ENCODE data around the gene ANKRD65. TPM values are rescaled to one million over a fixed set of nuclear protein-coding genes. Genes with fewer than 3 reads are reported as not detected.
"Not testable (repeated sequence)": the region's sequence is repeated elsewhere in the genome, so short reads cannot be mapped to it uniquely, and the experiment has no call there.

The ANKRD65 gene
- total RNA-seq, 4 donors from 2014 or later, result 3.1 to 10.9 (median 6.2) TPM

DNA sequence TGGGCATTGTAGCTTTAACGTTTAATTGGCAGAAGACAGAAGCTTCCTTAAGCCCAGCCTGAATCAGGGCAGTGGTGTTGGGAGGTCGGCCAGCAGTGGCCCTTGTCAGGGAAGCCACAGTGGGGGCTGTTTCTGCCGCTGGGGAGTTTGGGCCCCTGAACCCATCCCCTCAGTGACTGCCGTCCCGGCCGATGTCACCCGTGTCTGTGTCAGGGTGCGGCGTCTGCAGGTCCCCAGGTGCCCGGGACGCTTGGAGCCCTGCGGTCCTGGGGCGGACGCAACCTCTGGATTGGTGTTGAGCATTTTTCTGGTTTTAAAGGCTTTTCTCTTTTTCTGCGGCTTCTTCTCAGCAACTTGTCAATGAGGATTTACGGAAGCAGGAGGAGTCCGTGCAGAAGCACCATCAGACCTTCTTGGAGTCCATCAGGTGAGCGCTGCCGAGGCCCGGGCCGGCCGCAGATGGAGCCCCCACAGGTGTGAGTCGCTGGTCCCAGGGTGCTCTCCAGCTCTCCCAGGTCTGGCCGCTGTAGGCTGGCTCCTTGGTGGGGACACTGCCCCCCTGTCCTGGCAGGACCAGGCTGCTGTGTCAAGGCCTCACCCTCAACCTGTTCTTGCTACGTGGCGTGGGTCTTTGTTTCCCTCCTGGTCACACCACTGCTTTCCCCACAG, 30.8 kb upstream of the ANKRD65 start:
- H3K4me3 ChIP-seq (ENCODE audit: low read depth, poor library complexity, severe bottlenecking), result no peak overlapping the region
- intact Hi-C loops (cut with DNase I; ENCODE audit: low total_unique reads), result no loop called here
- TF ChIP-seq, protein P1, sequence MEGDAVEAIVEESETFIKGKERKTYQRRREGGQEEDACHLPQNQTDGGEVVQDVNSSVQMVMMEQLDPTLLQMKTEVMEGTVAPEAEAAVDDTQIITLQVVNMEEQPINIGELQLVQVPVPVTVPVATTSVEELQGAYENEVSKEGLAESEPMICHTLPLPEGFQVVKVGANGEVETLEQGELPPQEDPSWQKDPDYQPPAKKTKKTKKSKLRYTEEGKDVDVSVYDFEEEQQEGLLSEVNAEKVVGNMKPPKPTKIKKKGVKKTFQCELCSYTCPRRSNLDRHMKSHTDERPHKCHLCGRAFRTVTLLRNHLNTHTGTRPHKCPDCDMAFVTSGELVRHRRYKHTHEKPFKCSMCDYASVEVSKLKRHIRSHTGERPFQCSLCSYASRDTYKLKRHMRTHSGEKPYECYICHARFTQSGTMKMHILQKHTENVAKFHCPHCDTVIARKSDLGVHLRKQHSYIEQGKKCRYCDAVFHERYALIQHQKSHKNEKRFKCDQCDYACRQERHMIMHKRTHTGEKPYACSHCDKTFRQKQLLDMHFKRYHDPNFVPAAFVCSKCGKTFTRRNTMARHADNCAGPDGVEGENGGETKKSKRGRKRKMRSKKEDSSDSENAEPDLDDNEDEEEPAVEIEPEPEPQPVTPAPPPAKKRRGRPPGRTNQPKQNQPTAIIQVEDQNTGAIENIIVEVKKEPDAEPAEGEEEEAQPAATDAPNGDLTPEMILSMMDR (IDR thresholded peaks at IDR 0.05), result no peak
- no peak for TF ChIP-seq POLR2A (IDR thresholded peaks at IDR 0.05)
- DNase-seq (ENCODE audit: low spot score in 2 of 2), result no peak
- 88 to 94% methylated on average over 23 to 26 of the region's 26 CpGs for whole genome bisulfite sequencing, 2 donors

DNA sequence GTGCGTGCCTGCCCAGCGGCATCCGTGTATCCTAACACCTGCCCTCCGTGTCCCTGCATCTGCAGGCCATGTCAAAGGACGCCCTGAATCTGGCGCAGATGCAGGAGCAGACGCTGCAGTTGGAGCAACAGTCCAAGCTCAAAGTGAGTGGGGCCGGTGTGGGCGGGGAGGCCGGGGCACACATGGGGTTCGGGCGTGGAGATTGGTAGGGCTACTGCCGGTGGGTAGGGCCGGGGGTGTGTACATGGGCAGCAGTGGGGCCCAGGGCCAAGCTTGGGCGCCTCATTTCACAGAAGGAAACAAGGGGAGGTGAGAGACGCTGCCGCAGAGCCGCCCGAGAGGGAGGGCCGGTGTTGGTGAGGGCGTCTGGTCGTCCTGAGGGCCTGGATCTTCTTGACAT, 29.5 kb upstream of the ANKRD65 start:
- WGBS, 2 donors, result 84 to 86% methylated on average over 22 of the region's 22 CpGs
- DNase-seq (ENCODE audit: low spot score in 2 of 2), result not testable (repeated sequence)

DNA sequence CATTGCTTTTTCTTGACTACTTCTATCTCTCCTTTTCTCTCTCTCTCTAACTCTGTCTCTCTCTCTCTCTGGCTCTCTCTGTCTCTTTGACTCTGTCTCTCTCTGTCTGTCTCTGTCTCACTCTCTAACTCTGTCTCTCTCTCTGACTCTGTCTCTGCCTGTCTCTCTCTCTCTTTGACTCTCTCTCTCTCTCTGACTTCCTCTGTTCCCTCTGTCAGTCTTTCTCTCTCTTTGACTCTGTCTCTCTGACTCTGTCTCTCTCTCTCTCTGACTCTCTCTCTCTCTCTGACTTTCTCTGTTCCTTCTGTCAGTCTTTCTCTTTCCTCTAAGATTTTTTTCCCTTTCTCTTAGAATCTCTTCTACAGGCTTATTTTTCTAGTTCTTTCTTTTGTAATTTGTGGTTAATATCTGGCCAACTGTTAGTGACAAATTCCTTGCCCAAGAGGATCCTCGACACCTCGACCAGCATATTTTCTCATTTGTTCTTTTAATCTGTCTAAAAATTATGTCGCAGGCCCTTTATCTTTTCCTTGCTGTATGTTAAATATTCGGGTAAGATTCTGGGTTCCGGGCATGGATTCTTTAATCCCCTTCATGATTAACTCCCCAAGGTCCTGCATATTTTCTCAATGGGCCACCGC, 28.1 kb upstream of the ANKRD65 start, which contains the start of gene ATAD3C:
Gene ATAD3C, plus strand, starts transcription at position 591 of the 641 bp plus-strand sequence. CDS start 995 bp downstream, outside the sequence.
- H3K4me3 ChIP-seq (ENCODE audit: low read depth, poor library complexity, severe bottlenecking), result no peak within 1 kb of the TSS
- TF ChIP-seq, protein P1 (IDR thresholded peaks at IDR 0.05), result no peak
- TF ChIP-seq POLR2A (IDR thresholded peaks at IDR 0.05), result no peak
- intact Hi-C loops (cut with DNase I; ENCODE audit: low total_unique reads), result no loop called here

More for the DNA sequence above, 29.5 kb upstream of the ANKRD65 start:
- H3K4me3 ChIP-seq (ENCODE audit: low read depth, poor library complexity, severe bottlenecking); intact Hi-C loops (cut with DNase I; ENCODE audit: low total_unique reads): not testable (repeated sequence)

DNA sequence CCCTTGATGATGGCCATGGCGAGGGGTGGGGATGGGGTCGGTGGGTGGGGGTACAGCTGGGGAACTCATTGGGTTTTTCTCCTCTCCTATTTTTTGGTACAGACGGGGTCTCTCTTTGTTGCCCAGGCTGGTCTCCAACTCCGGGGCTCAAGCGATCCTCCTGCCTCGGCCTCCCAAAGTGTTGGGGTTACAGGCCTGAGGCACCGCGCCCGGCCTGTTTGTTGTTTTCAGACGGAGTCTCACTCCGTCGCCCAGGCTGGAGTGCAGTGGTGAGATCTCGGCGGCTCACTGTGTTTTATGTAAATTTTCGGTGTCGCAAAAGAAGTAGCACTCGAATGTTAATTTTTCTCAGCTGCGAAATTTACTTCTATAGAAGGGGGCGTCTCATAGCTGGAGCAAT, 25.6 kb upstream of the ANKRD65 start:
- intact Hi-C loops (cut with DNase I; ENCODE audit: low total_unique reads), result not testable (repeated sequence)

More for the DNA sequence above, 28.1 kb upstream of the ANKRD65 start, which contains the start of gene ATAD3C:
- 85 to 86% methylated on average over 6 of the region's 6 CpGs for WGBS, 2 donors
- DNase-seq (ENCODE audit: low spot score in 2 of 2), result no peak

DNA sequence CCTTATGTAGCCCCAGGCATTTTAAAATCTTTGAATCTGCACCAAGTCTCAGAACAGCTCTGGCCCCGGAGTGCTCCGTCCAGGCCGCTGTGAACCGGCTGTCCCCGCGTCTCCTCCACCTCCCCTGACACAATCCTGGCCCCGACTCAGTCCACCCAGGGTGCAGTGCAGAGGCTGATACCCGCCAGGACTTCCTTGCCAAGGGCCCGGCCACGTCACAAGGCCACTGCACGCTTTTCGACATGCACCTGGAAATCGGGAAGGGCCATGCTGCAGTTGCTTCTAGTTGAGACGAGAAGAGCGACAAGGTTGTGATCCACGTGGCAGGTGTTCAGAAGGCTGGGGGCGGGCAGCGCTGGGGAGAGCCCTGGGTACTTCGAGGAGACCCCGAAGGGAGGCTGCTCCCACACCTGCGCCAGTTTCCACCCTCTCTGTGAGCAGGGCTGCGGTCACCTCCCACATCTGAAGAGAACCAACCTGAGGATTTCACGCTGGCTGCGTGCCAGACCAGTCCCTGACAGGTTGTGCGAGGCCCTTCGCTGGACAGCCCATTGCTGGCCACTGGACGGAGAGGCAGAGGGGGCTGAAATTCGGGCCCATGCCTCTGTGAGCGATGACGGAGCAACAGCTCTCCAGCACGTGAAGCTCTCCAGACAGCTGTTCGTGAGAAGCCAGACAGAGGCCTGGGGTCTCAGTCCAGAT, 21.1 kb upstream of the ANKRD65 start:
- no peak for TF ChIP-seq POLR2A (IDR thresholded peaks at IDR 0.05)
- TF ChIP-seq, protein P1 (IDR thresholded peaks at IDR 0.05), result no peak
- no peak overlapping the region for H3K4me3 ChIP-seq (ENCODE audit: low read depth, poor library complexity, severe bottlenecking)
- intact Hi-C loops (cut with DNase I; ENCODE audit: low total_unique reads), result no loop called here
- 87 to 90% methylated on average over 26 to 32 of the region's 32 CpGs for WGBS, 2 donors
- no peak for DNase-seq (ENCODE audit: low spot score in 2 of 2)

More for the DNA sequence above, 25.6 kb upstream of the ANKRD65 start:
- H3K4me3 ChIP-seq (ENCODE audit: low read depth, poor library complexity, severe bottlenecking); DNase-seq (ENCODE audit: low spot score in 2 of 2): not testable (repeated sequence)
- 90 to 92% methylated on average over 19 of the region's 19 CpGs for WGBS, 2 donors

DNA sequence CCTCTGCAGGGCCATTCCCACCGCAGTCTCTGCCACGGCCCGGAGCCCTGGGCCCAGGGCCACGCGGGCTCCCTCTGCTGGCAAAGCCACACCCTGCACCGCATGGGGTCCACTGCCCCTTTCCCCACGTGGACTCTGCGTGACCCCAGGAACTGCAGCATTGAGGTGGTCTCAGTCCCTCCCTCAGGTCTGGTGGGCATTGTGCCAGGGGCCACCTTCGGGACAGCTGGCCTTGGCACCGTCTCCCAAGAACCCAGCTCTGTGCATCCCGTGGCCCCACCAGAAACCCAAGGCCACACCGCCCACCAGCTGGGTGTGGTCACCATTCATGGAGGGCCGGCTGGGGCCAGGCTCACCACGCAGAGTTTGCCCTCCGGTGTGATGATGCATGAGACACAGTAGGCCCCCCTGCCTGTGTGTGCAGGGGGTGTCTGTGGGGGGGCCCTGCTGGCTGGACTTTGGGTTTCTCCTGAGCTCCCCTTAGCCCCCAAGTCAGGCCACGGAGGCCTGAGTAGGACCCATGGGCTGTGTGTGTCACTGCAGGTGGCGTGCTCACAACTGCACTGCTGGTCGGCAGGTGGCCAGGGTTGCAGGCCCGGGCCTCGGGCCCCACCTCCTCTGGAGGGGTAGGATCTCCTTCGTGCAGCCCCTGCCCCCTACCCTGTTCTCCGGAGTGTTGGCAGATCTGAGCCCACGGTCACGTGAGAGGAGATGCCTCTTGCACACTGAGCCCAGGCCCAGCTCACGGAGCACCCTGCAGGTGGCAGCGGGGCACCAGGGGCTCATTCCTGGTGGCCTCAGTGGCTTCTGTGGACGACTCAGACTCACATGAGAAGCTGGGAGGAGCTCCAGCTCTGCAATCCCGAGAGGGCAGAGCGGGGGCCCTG, 20.2 kb upstream of the ANKRD65 start:
- intact Hi-C loops (cut with DNase I; ENCODE audit: low total_unique reads), result no loop called here
- H3K4me3 ChIP-seq (ENCODE audit: low read depth, poor library complexity, severe bottlenecking), result no peak overlapping the region
- WGBS, 2 donors, result 24 to 33% methylated on average over 7 to 20 of the region's 29 CpGs
- DNase-seq (ENCODE audit: low spot score in 2 of 2), result no peak
- TF ChIP-seq, protein P1 (IDR thresholded peaks at IDR 0.05), result no peak
- TF ChIP-seq POLR2A (IDR thresholded peaks at IDR 0.05), result no peak

All from lower leg skin (tissue), 4 donors.